GM12873 (cell line): ENCODE results near the gene E2F8.

ENCODE experiments used
- TF ChIP-seq, protein P1 (sequence below): IDR thresholded peaks from 2 replicates; pipeline ENCODE4 v1.5.1; 2012; ENCODE audit warnings: low read depth, mild to moderate bottlenecking, moderate library complexity, low read length, control low read depth; ENCODE audit not compliant: insufficient read depth; ENCODE audit errors: missing control alignments

The E2F8 gene, protein sequence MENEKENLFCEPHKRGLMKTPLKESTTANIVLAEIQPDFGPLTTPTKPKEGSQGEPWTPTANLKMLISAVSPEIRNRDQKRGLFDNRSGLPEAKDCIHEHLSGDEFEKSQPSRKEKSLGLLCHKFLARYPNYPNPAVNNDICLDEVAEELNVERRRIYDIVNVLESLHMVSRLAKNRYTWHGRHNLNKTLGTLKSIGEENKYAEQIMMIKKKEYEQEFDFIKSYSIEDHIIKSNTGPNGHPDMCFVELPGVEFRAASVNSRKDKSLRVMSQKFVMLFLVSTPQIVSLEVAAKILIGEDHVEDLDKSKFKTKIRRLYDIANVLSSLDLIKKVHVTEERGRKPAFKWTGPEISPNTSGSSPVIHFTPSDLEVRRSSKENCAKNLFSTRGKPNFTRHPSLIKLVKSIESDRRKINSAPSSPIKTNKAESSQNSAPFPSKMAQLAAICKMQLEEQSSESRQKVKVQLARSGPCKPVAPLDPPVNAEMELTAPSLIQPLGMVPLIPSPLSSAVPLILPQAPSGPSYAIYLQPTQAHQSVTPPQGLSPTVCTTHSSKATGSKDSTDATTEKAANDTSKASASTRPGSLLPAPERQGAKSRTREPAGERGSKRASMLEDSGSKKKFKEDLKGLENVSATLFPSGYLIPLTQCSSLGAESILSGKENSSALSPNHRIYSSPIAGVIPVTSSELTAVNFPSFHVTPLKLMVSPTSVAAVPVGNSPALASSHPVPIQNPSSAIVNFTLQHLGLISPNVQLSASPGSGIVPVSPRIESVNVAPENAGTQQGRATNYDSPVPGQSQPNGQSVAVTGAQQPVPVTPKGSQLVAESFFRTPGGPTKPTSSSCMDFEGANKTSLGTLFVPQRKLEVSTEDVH

DNA sequence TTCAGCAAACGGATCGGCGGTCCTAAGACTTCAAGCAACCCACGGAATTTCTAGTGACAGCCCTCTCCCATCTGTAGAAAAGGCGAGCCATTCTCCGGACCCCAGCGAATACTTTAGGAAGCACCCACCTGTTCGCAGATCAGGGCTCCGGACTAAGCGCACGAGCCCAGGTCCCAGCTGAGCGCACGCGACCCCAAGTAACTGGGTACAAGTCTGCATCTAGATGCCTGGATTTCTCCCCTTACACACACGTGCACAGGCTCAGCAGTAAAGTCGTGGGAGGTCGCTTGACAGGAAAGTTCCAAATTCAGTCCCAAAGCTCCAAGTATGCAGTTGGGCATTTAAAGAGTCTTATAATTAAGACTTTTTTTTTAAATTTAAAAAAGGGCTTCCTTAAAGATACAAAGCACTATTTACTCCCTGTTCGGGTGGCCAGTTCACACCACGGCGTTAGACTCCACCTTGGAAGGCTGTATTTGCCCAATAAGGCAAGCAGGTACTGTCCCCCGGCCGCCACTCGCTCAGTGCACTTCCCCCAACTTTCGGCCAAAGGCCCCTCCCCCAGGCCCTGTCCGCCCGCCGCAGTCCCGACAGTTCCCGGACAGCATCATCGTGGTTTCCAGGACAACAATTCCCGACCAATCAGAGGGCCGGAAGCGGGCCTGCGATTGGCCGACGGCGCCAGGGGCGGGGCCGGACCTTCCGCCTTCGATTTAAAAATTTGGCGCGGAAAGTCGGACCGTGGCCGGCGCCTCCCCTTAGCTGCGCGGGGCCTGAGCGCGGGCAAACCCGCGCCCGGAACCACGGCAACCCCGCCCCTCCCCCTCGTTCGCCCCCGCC is at the start of gene E2F8:
Gene E2F8 (minus strand): TSS at position 526 of the 840 bp plus-strand sequence. CDS start 824 bp downstream, outside the sequence.
- TF ChIP-seq, protein P1, sequence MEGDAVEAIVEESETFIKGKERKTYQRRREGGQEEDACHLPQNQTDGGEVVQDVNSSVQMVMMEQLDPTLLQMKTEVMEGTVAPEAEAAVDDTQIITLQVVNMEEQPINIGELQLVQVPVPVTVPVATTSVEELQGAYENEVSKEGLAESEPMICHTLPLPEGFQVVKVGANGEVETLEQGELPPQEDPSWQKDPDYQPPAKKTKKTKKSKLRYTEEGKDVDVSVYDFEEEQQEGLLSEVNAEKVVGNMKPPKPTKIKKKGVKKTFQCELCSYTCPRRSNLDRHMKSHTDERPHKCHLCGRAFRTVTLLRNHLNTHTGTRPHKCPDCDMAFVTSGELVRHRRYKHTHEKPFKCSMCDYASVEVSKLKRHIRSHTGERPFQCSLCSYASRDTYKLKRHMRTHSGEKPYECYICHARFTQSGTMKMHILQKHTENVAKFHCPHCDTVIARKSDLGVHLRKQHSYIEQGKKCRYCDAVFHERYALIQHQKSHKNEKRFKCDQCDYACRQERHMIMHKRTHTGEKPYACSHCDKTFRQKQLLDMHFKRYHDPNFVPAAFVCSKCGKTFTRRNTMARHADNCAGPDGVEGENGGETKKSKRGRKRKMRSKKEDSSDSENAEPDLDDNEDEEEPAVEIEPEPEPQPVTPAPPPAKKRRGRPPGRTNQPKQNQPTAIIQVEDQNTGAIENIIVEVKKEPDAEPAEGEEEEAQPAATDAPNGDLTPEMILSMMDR, result no peak

DNA sequence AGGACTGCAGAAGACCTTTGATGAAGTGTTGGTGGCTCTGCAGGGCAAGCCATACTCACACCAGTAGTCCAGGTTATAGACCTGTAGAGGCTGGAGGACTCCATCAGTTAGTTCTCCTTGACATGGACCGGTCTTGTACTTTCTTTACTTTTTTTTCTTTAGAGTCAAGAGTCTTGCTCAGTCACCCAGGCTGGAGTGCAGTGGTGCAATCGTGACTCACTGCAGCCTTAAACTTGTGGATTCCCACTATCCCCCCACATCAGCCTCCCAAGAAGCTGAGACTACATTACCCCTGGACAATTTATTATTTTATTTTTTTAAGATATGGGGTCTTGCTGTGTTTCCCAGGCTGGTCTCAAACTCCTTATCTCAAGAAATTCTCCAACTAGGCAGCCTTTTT is 49.6 kb upstream of the E2F8 start:
- TF ChIP-seq, protein P1, result no peak

DNA sequence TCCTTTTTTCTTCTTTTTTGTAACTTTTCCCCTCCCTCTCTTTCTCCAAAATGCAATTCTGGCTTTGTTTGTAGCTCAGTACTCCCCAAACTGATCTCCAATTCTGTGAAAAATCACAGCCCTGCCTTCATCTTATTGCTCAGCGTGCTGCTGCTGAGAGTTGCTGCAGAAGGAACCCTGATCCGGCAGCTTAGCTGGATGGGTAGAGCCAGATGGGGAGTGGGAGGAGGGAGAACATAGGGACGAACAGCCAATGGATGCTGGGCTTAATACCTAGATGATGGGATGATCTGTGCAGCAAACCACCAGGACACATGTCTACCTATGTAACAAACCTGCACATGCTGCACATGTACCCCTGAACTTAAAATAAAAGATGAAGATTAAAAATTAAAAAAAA is 47.5 kb upstream of the E2F8 start:
- TF ChIP-seq, protein P1, result no peak

DNA sequence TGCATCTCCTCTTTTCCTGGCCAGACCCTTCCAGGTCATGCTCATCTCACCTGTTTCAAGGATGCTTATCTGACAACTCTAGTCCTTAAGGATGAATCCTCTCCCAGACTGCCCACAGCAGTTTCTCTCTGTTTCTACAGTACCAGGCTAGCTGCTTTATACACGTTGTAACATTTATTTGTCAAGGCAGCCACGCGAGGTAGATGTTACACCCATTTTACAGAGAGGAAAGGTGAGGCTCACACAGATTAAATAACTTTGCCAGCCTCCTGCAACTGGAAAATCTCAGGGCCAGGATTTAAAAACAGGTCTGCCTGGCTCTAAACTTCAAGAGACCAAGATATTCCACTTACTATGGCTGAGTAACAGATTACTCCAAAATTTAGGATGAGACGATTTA is 45.7 kb upstream of the E2F8 start:
- TF ChIP-seq, protein P1, result no peak

DNA sequence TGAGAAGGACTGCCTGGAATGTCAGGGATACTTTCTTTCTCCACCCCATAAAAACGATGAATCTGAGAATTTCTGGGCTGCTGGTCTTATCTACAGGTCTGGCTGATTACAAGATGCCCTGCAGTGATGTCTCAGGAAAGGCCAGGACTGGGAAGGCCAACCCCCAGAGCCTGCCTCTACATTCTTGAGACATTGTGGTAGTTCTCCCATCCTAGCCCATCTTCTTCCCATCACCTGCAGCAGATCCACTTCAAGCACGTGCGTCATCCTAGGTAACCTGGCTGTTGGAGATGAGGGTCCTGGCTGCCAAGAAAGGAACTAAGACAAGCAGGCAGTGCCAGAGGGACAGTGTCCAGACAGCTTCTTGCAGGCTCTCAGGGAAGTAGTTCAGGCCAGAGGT is 44.1 kb upstream of the E2F8 start:
- TF ChIP-seq, protein P1, result no peak

DNA sequence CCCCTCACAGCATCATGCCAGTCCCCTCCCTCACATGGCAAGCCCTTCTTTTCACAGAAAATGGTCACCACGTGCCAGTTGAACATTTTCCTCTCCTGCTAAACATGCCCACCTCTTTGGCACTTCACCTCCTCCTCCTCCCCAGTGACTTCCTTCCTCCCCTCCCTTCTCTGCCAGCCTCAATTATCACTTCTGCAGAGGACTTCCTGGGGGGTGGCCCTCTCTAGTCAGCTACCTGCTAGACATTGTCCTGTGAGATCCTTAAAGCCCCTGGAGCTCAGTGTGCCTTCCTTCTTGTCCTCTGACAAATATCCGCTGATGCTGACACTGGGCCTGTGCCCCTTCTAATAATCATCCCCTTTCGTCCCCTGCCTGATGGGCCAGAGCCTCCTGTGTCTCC is 43.2 kb upstream of the E2F8 start:
- TF ChIP-seq, protein P1, result no peak

DNA sequence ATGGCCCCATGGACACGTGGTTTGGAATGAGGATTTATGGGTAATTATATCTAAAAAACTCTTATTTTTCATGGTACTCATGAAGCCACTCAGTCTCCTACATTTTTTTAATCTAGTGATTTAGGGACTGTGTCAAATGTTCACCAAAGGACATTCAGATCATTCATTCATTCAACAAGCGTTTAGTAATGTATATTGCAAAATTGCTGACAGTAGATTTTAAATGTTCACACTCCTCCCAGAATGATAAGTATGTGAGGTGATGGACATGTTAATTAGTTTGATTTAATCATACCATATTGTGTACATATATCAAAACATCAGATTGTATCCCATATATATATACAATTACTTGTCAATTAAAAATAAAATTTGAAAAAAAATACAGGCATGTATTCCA is 40.8 kb upstream of the E2F8 start:
- TF ChIP-seq, protein P1, result no peak
